MM.1S (cell line): ENCODE data around the gene DNER.

ENCODE experiments used
- DNase-seq: peaks from one replicate; pipeline ENCODE4 v3.0.0-alpha.2; 2015
- H2AFZ ChIP-seq: fragments of 300-600 bp; sonication (generic); 2 replicates; pipeline ENCODE4 v1.6.0; 2016; ENCODE audit warnings: antibody characterized with exemption, low read length
- H3F3A ChIP-seq: fragments of 300-600 bp; sonication (generic); 2 replicates; pipeline ENCODE4 v1.6.1; 2016; ENCODE audit warnings: mild to moderate bottlenecking, antibody characterized with exemption, low read length, moderate library complexity, mixed read lengths; ENCODE audit not compliant: insufficient read depth
- H3K27ac ChIP-seq: fragments of 300-600 bp; sonication (generic); 2 replicates; pipeline ENCODE4 v1.5.1; 2016; ENCODE audit warnings: mild to moderate bottlenecking, low read length
- H3K27me3 ChIP-seq: fragments of 300-600 bp; sonication (generic); replicated peaks from 2 replicates; pipeline ENCODE4 v1.6.0; 2016; ENCODE audit warnings: low read length; ENCODE audit not compliant: insufficient read depth
- H3K36me3 ChIP-seq: fragments of 300-600 bp; sonication (generic); replicated peaks from 2 replicates; pipeline ENCODE4 v1.6.1; 2016; ENCODE audit warnings: mild to moderate bottlenecking, low read length, mixed read lengths; ENCODE audit not compliant: insufficient read depth
- H3K4me1 ChIP-seq: fragments of 300-600 bp; sonication (generic); 2 replicates; pipeline ENCODE4 v1.6.1; 2016; ENCODE audit warnings: low read length, mixed read lengths
- H3K4me2 ChIP-seq: fragments of 300-600 bp; sonication (generic); 2 replicates; pipeline ENCODE4 v1.6.0; 2016; ENCODE audit warnings: low read depth, low read length
- H3K4me3 ChIP-seq: fragments of 300-600 bp; sonication (generic); 2 replicates; pipeline ENCODE4 v1.5.1; 2016; ENCODE audit warnings: low read length, mixed read lengths
- H3K79me2 ChIP-seq: fragments of 300-600 bp; sonication (generic); 2 replicates; pipeline ENCODE4 v1.6.1; 2016; ENCODE audit warnings: mixed run types, low read length, mixed read lengths
- H3K9ac ChIP-seq: fragments of 300-600 bp; sonication (generic); 2 replicates; pipeline ENCODE4 v1.6.1; 2016; ENCODE audit warnings: low read length, mixed read lengths
- H3K9me2 ChIP-seq: fragments of 300-600 bp; sonication (generic); replicated peaks from 2 replicates; pipeline ENCODE4 v1.6.1; 2016; ENCODE audit warnings: mild to moderate bottlenecking, low read length, mixed read lengths; ENCODE audit not compliant: insufficient read depth
- H3K9me3 ChIP-seq: fragments of 300-600 bp; sonication (generic); replicated peaks from 2 replicates; pipeline ENCODE4 v1.6.1; 2016; ENCODE audit warnings: mild to moderate bottlenecking, low read length, mixed read lengths; ENCODE audit not compliant: insufficient read depth
- H4K20me1 ChIP-seq: fragments of 300-600 bp; sonication (generic); 2 replicates; pipeline ENCODE4 v1.6.1; 2016; ENCODE audit warnings: mild to moderate bottlenecking, low read length, moderate library complexity, mixed read lengths; ENCODE audit not compliant: insufficient read depth
- CTCF ChIP-seq: fragments of 300-600 bp; sonication (generic); IDR thresholded peaks from 2 replicates; pipeline ENCODE4 v1.5.1; 2016; ENCODE audit warnings: antibody characterized with exemption, low read length, mixed read lengths
- EZH2 ChIP-seq: fragments of 300-600 bp; sonication (generic); optimal IDR thresholded peaks from 2 replicates; pipeline ENCODE3; 2017; ENCODE audit warnings: low read depth, mild to moderate bottlenecking, antibody characterized with exemption, low read length, mixed read lengths
- EZH2phosphoT487 ChIP-seq: fragments of 300-600 bp; sonication (generic); IDR thresholded peaks from 2 replicates; pipeline ENCODE4 v1.6.1; 2018; ENCODE audit warnings: antibody characterized with exemption, low read length

The DNER gene

GRCh38 chr2:229443141-229443540 is 271.2 kb downstream of the DNER start:
- Histone ChIP-seq H3K9me3 (no peaks in the 10 kb centered on the region), H3K79me2 (no peaks in the 10 kb centered on the region), H3K27me3 (no peaks in the 10 kb centered on the region), H3K4me1 (no peaks in the 10 kb centered on the region), H3K36me3 (no peaks in the 10 kb centered on the region), H2AFZ (no peak overlapping the region), H3K4me3 (no peak overlapping the region), H3K9ac (no peak overlapping the region), H3K27ac (no peak overlapping the region), H3F3A (no peaks in the 10 kb centered on the region), H3K4me2 (no peak overlapping the region), H4K20me1 (no peaks in the 10 kb centered on the region), H3K9me2 (no peaks in the 10 kb centered on the region)
- no peak for TF ChIP-seq EZH2phosphoT487
- TF ChIP-seq CTCF = no peak
- TF ChIP-seq EZH2 = no peak
- no peak for DNase-seq

- Histone ChIP-seq H3K9ac (no peak overlapping the region), H3K27ac (no peak overlapping the region), H3K4me1 (no peaks in the 10 kb centered on the region), H3F3A (no peaks in the 10 kb centered on the region), H3K27me3 (no peaks in the 10 kb centered on the region), H2AFZ (no peak overlapping the region), H3K4me2 (no peak overlapping the region), H3K79me2 (no peaks in the 10 kb centered on the region), H3K36me3 (no peaks in the 10 kb centered on the region), H4K20me1 (no peaks in the 10 kb centered on the region), H3K4me3 (no peak overlapping the region), H3K9me3 (no peaks in the 10 kb centered on the region), H3K9me2 (no peaks in the 10 kb centered on the region)
- TF ChIP-seq EZH2phosphoT487 = no peak
- no peak for TF ChIP-seq EZH2
- DNase-seq = no peak
Measured at GRCh38 chr2:229438430-229439159, 275.8 kb downstream of the DNER start.

DNA sequence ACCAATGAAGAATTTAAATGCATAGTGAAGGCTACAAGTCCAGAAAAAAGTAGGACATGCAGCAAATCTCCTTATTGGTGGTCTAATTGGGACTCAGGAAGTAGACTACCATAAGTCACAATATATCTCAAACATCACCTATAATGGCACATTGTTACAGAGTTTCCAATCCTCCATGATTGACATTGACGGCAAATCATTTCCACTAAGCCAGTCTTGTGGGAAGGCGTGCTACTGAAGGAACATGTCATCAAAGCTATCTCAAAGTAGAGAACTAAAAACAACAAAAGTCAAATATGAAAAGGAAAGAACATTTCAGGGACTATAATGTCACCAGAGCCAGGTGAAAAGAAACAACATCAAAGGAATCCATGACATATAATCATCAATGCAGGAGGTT is 276.9 kb downstream of the DNER start:
- no peaks in the 10 kb centered on the region for H3K36me3 ChIP-seq
- no peaks in the 10 kb centered on the region for H3K27me3 ChIP-seq
- no peaks in the 10 kb centered on the region for H3K79me2 ChIP-seq
- H3K9me2 ChIP-seq = no peaks in the 10 kb centered on the region
- no peaks in the 10 kb centered on the region for H4K20me1 ChIP-seq
- no peak for DNase-seq
- no peak for TF ChIP-seq CTCF
- TF ChIP-seq EZH2phosphoT487 = no peak
- no peak for TF ChIP-seq EZH2
- no peak overlapping the region for H3K4me2 ChIP-seq
- no peaks in the 10 kb centered on the region for H3K4me1 ChIP-seq
- H3K9ac ChIP-seq = no peak overlapping the region
- no peak overlapping the region for H2AFZ ChIP-seq
- H3K4me3 ChIP-seq = no peak overlapping the region
- no peaks in the 10 kb centered on the region for H3F3A ChIP-seq
- no peak overlapping the region for H3K27ac ChIP-seq
- H3K9me3 ChIP-seq = no peaks in the 10 kb centered on the region

DNA sequence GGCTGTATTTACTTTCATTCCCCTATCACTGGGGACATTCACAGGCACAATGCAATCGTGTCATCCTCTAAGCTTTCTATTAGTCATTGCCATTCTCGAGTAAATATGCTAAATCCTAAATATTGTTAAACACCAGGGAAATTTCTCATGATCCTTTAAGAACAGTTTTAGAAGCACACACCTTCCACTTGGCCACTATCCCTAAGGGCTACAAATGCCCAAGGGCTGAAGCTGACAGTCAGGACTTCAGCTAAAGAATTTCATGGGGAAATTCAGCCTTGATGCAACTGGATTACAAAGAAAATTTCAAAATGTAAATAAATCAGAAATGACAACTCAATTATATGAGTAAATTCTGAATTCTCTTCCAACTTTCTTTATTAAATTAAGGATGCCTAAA is 280.2 kb downstream of the DNER start:
- no peaks in the 10 kb centered on the region for H3K9me2 ChIP-seq
- H3K36me3 ChIP-seq = no peaks in the 10 kb centered on the region
- no peak overlapping the region for H3K4me2 ChIP-seq
- no peaks in the 10 kb centered on the region for H3K27me3 ChIP-seq
- H3K9ac ChIP-seq = no peak overlapping the region
- no peak overlapping the region for H3K4me3 ChIP-seq
- H3K79me2 ChIP-seq = no peaks in the 10 kb centered on the region
- H3K27ac ChIP-seq = no peak overlapping the region
- H2AFZ ChIP-seq = no peak overlapping the region
- no peak for DNase-seq
- H3K4me1 ChIP-seq = no peaks in the 10 kb centered on the region
- no peaks in the 10 kb centered on the region for H3F3A ChIP-seq
- no peaks in the 10 kb centered on the region for H3K9me3 ChIP-seq
- no peaks in the 10 kb centered on the region for H4K20me1 ChIP-seq
- TF ChIP-seq EZH2phosphoT487 (no peak), EZH2 (no peak), CTCF (no peak)
